Right ventricle myocardium inferior (tissue), 1 donor: Measurements from ENCODE around the gene MGME1. TPM values are rescaled to one million over a fixed set of nuclear protein-coding genes. Genes with fewer than 3 reads are reported as not detected.
"Not testable (repeated sequence)": the region's sequence is repeated elsewhere in the genome, so short reads cannot be mapped to it uniquely, and the experiment has no call there.

ENCODE experiments used
- ATAC-seq: fragments of 200-7000 bp; cut with Tn5 transposase; one replicate; pipeline ENCODE4 v1.9.1; 2020; ENCODE audit warnings: mild to moderate bottlenecking, moderate library complexity
- DNase-seq: peaks from one replicate; pipeline ENCODE4 v3.0.0; 2021; ENCODE audit errors: missing footprints
- intact Hi-C: fragments of 100-400 bp; cut with DNase I; formaldehyde crosslinking; loops from one replicate; pipeline ENCODE4 v1.11.0; 2022
- total RNA-seq: library from RNA; stranded (reverse); fragmentation: NEBNext Ultra II Directional; extraction: Animal tissue kit (Norgen Biotek cat#: 25700); gene quantifications from one replicate; pipeline ENCODE4 v1.2.1, GENCODE V29; 2021
- donor health status: DM: no; HTN: yes; CAD: no; lungs with severe emphysema.

Gene MGME1
- total RNA-seq, 1 donor from 2014 or later: 13.0 TPM

- intact Hi-C loops: no loop called here
- no peak for ATAC-seq
- no peak for DNase-seq
These were observed 37.2 kb downstream of the MGME1 start for GRCh38 chr20:18005990-18006364.

GRCh38 chr20:18006684-18007083 is 37.9 kb downstream of the MGME1 start:
- ATAC-seq: no peak
- intact Hi-C loops: no loop called here

GRCh38 chr20:18007534-18008292 is 38.9 kb downstream of the MGME1 start:
- intact Hi-C loops: no loop called here
- peak; percentile 76 for DNase-seq
- peak; percentile 37 for ATAC-seq

More at GRCh38 chr20:18006684-18007083, 37.9 kb downstream of the MGME1 start:
- no peak for DNase-seq

GRCh38 chr20:18009116-18009515 is 40.3 kb downstream of the MGME1 start:
- DNase-seq (no peak), ATAC-seq (no peak)
- intact Hi-C loops: no loop called here

GRCh38 chr20:18011482-18011881 is 42.7 kb downstream of the MGME1 start:
- intact Hi-C loops: no loop called here
- no peak for DNase-seq
- no peak for ATAC-seq

- DNase-seq (no peak), ATAC-seq (no peak)
- intact Hi-C loops: no loop called here
These were observed 43.3 kb downstream of the MGME1 start for GRCh38 chr20:18011951-18012645.

GRCh38 chr20:18012901-18013300 is 44.1 kb downstream of the MGME1 start:
- ATAC-seq (no peak), DNase-seq (no peak)
- intact Hi-C loops: no loop called here

GRCh38 chr20:18014411-18014810 is 45.6 kb downstream of the MGME1 start:
- DNase-seq (no peak), ATAC-seq (no peak)
- intact Hi-C loops: no loop called here

GRCh38 chr20:18016772-18017171 is 48.0 kb downstream of the MGME1 start:
- ATAC-seq: no peak
- intact Hi-C loops: no loop called here
- DNase-seq: no peak

- no peak for ATAC-seq
- intact Hi-C loops: no loop called here
- no peak for DNase-seq
These were observed 49.3 kb downstream of the MGME1 start for GRCh38 chr20:18018100-18018499.

- DNase-seq (no peak), ATAC-seq (no peak)
- intact Hi-C loops: no loop called here
These were observed 50.2 kb downstream of the MGME1 start for GRCh38 chr20:18019068-18019467.

- DNase-seq (no peak), ATAC-seq (no peak)
- intact Hi-C loops: no loop called here
These were observed 52.1 kb downstream of the MGME1 start for GRCh38 chr20:18020931-18021330.

GRCh38 chr20:18024606-18025127 is 55.8 kb downstream of the MGME1 start:
- ATAC-seq: no peak
- intact Hi-C loops: no loop called here
- DNase-seq: peak; percentile 46

GRCh38 chr20:18027011-18027410 is 58.2 kb downstream of the MGME1 start:
- ATAC-seq, DNase-seq, intact Hi-C loops: not testable (repeated sequence)

GRCh38 chr20:18030020-18030419 is 61.2 kb downstream of the MGME1 start:
- ATAC-seq: no peak
- no peak for DNase-seq
- intact Hi-C loops: no loop called here

- intact Hi-C loops: no loop called here
- DNase-seq (peak; percentile 49), ATAC-seq (no peak)
These were observed 62.2 kb downstream of the MGME1 start for GRCh38 chr20:18031050-18031449.

- no peak for ATAC-seq
- intact Hi-C loops: no loop called here
- no peak for DNase-seq
These were observed 63.2 kb downstream of the MGME1 start for GRCh38 chr20:18031888-18032509.

GRCh38 chr20:18032977-18033892 is 64.4 kb downstream of the MGME1 start:
- intact Hi-C loops: no loop called here
- ATAC-seq: no peak

GRCh38 chr20:18034039-18034438 is 65.2 kb downstream of the MGME1 start:
- intact Hi-C loops: no loop called here
- DNase-seq (no peak), ATAC-seq (no peak)

More at GRCh38 chr20:18032977-18033892, 64.4 kb downstream of the MGME1 start:
- DNase-seq: no peak
